Liver (tissue), 3 donors: ENCODE results near the gene CMTM4.

Experiments
- EGR1 ChIP-seq, 2 donors: IDR thresholded peaks; 2 replicates each; pipeline ENCODE4 v1.6.1; 2016 to 2018; ENCODE audit warnings: antibody characterized with exemption in 2 of 2, low read depth in 2 of 2
- FOXA1 ChIP-seq: IDR thresholded peaks from 2 replicates; pipeline ENCODE4 v1.6.1; 2016; ENCODE audit warnings: antibody characterized with exemption
- NR2F2 ChIP-seq: IDR thresholded peaks from 2 replicates; pipeline ENCODE4 v1.6.1; 2016; ENCODE audit warnings: antibody characterized with exemption
- RAD21 ChIP-seq, 2 donors: IDR thresholded peaks; 2 replicates each; pipeline ENCODE4 v1.6.1; 2016; ENCODE audit warnings: antibody characterized with exemption in 2 of 2, mild to moderate bottlenecking in 2 of 2
- SP1 ChIP-seq: IDR thresholded peaks from 2 replicates; pipeline ENCODE4 v1.6.1; 2018; ENCODE audit warnings: antibody characterized with exemption, mild to moderate bottlenecking
- TAF1 ChIP-seq: conservative IDR thresholded peaks from 2 replicates; pipeline ENCODE4 v1.6.1; 2016; ENCODE audit warnings: antibody characterized with exemption, mild to moderate bottlenecking
- YY1 ChIP-seq: IDR thresholded peaks from 2 replicates; pipeline ENCODE4 v1.6.1; 2016; ENCODE audit warnings: antibody characterized with exemption, mild to moderate bottlenecking
- TF ChIP-seq, protein P1 (sequence below): fragments of 150-350 bp; IDR thresholded peaks from 2 replicates; pipeline ENCODE4 v1.5.1; 2017; ENCODE audit warnings: improper control_type of control experiment, low read depth, low read length; ENCODE audit not compliant: missing input control
- TF ChIP-seq, protein P2 (sequence below): IDR thresholded peaks from 2 replicates; pipeline ENCODE4 v1.6.1; 2016; ENCODE audit warnings: antibody characterized with exemption
- donor health status: healthy.
- donor health status: healthy.

DNA sequence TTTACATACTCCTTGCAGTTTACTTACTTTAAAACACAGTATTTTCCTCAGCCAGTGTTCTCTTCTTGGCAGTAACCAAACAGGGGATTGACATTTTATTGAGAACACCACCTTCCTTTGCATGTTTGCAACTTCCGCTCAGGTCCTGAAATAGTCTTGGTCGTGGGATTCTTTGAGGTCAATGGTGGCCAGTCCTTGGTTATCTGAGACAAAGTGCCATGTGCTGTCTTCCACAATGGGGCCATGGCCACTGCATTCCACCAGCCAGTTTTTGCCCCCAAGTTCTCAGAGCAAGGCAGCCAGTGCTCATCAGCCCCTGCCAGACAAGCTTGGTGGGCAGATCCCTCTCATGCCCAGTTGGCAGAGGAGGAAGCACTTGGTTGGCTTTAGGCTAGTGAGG lies 22.9 kb downstream of the CMTM4 start:
- TF ChIP-seq, protein P1, sequence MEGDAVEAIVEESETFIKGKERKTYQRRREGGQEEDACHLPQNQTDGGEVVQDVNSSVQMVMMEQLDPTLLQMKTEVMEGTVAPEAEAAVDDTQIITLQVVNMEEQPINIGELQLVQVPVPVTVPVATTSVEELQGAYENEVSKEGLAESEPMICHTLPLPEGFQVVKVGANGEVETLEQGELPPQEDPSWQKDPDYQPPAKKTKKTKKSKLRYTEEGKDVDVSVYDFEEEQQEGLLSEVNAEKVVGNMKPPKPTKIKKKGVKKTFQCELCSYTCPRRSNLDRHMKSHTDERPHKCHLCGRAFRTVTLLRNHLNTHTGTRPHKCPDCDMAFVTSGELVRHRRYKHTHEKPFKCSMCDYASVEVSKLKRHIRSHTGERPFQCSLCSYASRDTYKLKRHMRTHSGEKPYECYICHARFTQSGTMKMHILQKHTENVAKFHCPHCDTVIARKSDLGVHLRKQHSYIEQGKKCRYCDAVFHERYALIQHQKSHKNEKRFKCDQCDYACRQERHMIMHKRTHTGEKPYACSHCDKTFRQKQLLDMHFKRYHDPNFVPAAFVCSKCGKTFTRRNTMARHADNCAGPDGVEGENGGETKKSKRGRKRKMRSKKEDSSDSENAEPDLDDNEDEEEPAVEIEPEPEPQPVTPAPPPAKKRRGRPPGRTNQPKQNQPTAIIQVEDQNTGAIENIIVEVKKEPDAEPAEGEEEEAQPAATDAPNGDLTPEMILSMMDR: no peak
- TF ChIP-seq SP1: no peak
- no peak for TF ChIP-seq TAF1
- no peak for TF ChIP-seq YY1
- TF ChIP-seq NR2F2: no peak
- TF ChIP-seq, protein P2, sequence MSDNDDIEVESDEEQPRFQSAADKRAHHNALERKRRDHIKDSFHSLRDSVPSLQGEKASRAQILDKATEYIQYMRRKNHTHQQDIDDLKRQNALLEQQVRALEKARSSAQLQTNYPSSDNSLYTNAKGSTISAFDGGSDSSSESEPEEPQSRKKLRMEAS: no peak
- TF ChIP-seq RAD21 (IDR thresholded peaks at IDR 0.05): no peak
- no peak for TF ChIP-seq FOXA1
- no peak for TF ChIP-seq EGR1 (IDR thresholded peaks at IDR 0.05; ENCODE audit: low read depth in 2 of 2)
